Measurements from ENCODE around the gene KIF27.

DNA sequence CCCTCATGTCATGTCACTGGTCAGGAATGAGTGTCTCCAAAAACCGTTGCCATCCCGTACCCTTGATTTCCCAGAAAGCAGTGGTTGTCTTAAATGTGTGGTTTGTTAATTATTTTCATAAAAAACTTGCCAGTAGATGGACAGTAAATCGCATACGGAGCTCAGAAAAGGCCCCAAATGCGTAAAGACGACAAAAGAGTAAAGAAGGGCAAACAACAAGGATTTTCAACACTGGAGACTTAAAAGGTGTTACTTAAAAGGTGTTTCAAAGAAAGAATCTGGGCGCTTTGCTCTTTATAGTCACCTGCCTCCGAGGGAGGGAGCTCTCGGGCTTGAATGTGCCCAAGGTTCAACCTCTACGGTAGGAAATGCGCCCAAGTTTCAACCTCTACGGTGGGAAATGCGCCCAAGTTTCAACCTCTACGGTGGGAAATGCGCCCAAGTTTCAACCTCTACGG is 734 bp downstream of the KIF27 start:
- TF ChIP-seq, protein P1, sequence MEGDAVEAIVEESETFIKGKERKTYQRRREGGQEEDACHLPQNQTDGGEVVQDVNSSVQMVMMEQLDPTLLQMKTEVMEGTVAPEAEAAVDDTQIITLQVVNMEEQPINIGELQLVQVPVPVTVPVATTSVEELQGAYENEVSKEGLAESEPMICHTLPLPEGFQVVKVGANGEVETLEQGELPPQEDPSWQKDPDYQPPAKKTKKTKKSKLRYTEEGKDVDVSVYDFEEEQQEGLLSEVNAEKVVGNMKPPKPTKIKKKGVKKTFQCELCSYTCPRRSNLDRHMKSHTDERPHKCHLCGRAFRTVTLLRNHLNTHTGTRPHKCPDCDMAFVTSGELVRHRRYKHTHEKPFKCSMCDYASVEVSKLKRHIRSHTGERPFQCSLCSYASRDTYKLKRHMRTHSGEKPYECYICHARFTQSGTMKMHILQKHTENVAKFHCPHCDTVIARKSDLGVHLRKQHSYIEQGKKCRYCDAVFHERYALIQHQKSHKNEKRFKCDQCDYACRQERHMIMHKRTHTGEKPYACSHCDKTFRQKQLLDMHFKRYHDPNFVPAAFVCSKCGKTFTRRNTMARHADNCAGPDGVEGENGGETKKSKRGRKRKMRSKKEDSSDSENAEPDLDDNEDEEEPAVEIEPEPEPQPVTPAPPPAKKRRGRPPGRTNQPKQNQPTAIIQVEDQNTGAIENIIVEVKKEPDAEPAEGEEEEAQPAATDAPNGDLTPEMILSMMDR (IDR thresholded peaks at IDR 0.05; ENCODE audit: borderline replicate concordance, extremely low read depth, low read length, poor library complexity, severe bottlenecking) = peak; percentile 48
- TF ChIP-seq EZH2 (IDR thresholded peaks at IDR 0.05; ENCODE audit: borderline replicate concordance, low read depth, low read length, severe bottlenecking) = no peak
